ENCODE measurements around the gene CLCN7.

The CLCN7 gene

DNA sequence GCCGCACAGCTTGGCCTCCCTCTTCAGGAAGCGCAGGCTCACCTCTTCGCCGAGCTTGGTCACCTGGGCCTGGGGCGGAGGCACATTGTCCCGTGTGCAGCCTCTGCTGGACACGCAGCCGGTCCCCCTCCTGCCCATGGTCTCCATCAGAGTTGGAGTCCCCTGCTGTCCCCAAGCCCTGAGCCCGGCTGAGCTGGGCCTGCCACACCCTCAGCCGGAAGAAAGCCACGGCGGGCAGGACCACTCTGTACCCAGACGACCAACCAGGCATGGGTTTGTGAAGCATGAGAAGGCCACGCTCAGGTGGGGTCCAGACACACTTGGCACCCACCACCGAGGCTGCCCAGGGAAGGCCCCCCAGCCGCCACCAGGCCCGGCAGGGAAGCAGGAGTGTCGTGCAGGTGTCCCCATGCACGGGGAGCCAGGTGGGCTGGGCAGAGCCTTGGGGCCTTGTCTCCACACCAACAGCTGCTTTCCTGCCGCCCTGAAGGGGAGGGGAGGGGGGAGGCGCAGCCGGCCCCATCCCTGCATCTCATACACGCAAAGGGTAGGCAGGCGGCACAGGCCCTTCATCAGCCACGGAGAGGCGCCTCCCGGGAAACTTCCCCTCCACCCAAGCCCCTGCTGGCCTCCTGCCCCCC, 35.6 kb downstream of the CLCN7 start:
- H2AFZ ChIP-seq (ENCODE audit: low read depth, low read length), result no peak overlapping the region
- no peaks in the 10 kb centered on the region for H3K9me3 ChIP-seq (ENCODE audit: low read length)
- H3K27me3 ChIP-seq (ENCODE audit: insufficient read depth, low read length), result no peaks in the 10 kb centered on the region

DNA sequence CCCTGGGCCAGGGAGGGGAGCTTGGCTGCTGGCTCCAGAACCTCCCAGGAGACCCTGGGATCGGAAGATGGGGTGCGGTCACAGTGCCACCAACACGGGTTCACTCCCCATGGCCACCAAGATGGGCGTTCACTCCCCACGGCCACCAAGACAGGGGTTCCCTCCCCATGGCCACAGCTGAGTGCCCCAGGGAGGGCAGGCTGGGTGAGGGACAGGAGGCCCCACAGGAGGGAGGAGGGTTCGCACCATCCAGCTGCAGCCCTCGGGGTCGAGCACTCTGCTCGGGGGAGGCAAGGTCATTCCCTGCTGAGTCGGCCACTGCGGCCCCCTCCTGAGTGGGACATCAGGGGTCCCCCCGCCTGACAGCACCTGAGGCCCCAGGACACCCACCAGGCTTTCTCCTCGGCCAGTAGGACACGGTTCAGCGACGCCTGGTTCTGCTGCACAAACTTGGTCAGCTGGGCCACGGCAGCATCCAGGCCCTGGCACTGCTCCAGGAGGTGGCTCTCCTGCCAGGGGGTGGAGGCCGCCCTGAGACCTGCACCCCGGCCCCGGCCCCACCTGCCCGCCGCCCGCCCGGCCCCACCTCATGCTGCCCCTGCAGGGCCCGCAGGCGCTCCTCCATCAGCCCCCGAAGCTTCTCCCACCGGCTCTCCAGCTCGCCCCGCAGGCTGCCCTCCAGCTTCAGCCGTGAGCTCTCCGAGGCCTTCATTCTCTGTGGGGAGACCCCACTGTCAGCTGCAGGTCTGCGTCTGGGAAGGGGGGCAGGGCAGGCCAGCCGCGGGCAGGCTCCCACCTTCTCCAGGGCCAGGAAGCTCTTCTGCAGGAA, 36.4 kb downstream of the CLCN7 start:
- Histone ChIP-seq H3K36me3 (ENCODE audit: insufficient read depth, low read length) (no peaks in the 10 kb centered on the region), H3K4me3 (ENCODE audit: low read length) (no peak overlapping the region), H3K4me1 (ENCODE audit: insufficient read depth, low read length) (no peaks in the 10 kb centered on the region), H2AFZ (ENCODE audit: low read depth, low read length) (no peak overlapping the region), H3K9me3 (ENCODE audit: low read length) (no peaks in the 10 kb centered on the region), H3K27me3 (ENCODE audit: insufficient read depth, low read length) (no peaks in the 10 kb centered on the region)

More for the DNA sequence above, 35.6 kb downstream of the CLCN7 start:
- Histone ChIP-seq H3K4me3 (ENCODE audit: low read length) (no peak overlapping the region), H3K4me1 (ENCODE audit: insufficient read depth, low read length) (no peaks in the 10 kb centered on the region), H3K36me3 (ENCODE audit: insufficient read depth, low read length) (no peaks in the 10 kb centered on the region)

DNA sequence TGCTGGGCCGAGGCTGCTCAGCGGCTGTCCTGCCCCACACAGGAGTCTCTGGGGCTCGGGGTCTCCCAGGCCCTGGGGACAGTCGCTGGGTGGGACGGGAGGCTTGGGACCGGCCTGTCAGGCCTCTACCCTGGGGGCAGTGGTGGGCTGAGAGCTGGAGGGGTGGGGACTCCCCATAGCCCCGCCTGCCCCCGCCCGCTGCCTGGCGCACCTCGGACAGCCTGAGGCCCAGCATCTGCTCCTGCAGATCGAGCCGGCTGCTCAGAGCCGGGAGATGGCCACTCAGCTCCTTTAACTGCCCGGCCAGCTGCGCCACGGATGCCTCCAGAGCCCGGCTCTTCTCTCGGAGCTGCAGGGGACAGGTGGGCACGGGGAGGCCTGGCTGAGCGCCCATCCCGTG, 37.2 kb downstream of the CLCN7 start:
- H3K27me3 ChIP-seq (ENCODE audit: insufficient read depth, low read length), result no peaks in the 10 kb centered on the region
- H3K36me3 ChIP-seq (ENCODE audit: insufficient read depth, low read length), result no peaks in the 10 kb centered on the region
- no peak overlapping the region for H2AFZ ChIP-seq (ENCODE audit: low read depth, low read length)
- no peaks in the 10 kb centered on the region for H3K4me1 ChIP-seq (ENCODE audit: insufficient read depth, low read length)
- no peaks in the 10 kb centered on the region for H3K9me3 ChIP-seq (ENCODE audit: low read length)
- no peak overlapping the region for H3K4me3 ChIP-seq (ENCODE audit: low read length)

DNA sequence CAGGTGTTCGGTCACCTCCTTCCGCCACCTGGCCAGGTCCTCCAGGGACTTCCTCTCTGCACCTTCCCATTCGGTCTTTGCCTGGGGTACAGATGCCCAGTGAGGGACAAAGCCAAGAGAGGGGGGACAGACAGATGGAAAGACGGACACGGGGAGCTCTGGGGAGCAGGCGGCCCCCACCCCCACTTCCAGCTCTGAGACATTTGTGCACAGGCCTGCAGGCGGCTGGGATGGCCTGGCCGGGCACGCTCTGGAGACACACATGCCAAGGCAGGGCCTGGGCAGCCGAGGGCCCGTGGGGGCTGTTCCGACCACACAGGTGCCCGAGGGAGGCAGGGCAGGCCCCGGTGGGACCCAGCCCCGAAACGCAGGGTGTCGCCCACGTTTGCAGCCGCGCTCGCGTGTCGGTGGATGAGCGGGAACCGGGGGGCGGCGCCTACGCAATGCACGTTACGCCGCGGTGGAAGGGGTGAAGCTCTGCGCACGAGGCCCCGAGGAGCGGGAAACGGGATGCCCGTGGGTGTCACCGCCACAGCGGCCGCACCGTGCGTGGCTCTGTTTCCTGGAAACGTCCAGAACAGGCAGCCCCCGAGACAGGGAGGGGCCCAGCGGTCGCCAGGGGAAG, 38.0 kb downstream of the CLCN7 start:
- no peak overlapping the region for H3K4me3 ChIP-seq (ENCODE audit: low read length)
- H3K9me3 ChIP-seq (ENCODE audit: low read length), result no peaks in the 10 kb centered on the region
- H3K4me1 ChIP-seq (ENCODE audit: insufficient read depth, low read length), result no peaks in the 10 kb centered on the region
- no peaks in the 10 kb centered on the region for H3K27me3 ChIP-seq (ENCODE audit: insufficient read depth, low read length)
- H2AFZ ChIP-seq (ENCODE audit: low read depth, low read length), result no peak overlapping the region
- H3K36me3 ChIP-seq (ENCODE audit: insufficient read depth, low read length), result no peaks in the 10 kb centered on the region

DNA sequence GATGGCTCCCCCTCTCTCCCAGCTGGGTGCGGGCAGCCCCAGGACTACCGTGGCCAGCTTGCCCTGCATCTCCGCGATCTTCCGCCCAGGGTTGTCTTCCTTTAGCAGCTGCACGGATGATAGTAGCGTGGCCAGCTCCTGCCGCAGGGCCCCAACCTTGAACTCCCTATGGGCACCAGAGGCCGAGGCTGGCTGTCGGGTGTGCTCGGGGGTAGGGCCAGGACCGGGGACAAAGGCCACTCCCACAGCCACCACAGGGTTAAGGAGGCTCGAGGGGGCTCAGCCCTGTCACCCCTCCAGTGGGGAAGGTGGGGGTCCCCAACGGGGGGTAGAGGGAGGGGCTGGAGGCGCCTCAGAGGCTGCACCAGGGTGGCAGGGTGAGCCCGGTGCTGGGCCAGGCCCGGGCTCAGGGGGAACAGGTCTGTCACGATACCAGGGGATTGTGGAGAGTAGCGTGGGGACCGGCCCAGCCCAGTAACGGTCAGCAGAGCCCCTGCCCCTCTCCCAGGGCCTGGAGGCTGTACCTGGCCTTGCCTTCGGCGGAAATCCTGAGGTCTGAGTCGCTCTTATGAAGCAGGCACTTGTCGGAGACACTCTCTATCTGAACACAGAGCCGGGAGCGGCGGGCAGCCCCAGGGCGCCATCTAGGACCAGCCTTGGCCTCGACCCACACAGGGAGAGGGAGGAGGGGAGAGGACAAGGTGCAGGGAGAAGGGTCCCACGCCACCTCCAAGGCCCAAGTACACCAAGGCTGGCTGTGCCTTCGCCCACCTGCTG, 38.7 kb downstream of the CLCN7 start:
- H3K9me3 ChIP-seq (ENCODE audit: low read length), result no peaks in the 10 kb centered on the region
- H3K4me1 ChIP-seq (ENCODE audit: insufficient read depth, low read length), result peaks cover 2% of the 10 kb centered on the region
- H3K27me3 ChIP-seq (ENCODE audit: insufficient read depth, low read length), result no peaks in the 10 kb centered on the region
- H2AFZ ChIP-seq (ENCODE audit: low read depth, low read length), result no peak overlapping the region
- H3K36me3 ChIP-seq (ENCODE audit: insufficient read depth, low read length), result no peaks in the 10 kb centered on the region
- no peak overlapping the region for H3K4me3 ChIP-seq (ENCODE audit: low read length)

DNA sequence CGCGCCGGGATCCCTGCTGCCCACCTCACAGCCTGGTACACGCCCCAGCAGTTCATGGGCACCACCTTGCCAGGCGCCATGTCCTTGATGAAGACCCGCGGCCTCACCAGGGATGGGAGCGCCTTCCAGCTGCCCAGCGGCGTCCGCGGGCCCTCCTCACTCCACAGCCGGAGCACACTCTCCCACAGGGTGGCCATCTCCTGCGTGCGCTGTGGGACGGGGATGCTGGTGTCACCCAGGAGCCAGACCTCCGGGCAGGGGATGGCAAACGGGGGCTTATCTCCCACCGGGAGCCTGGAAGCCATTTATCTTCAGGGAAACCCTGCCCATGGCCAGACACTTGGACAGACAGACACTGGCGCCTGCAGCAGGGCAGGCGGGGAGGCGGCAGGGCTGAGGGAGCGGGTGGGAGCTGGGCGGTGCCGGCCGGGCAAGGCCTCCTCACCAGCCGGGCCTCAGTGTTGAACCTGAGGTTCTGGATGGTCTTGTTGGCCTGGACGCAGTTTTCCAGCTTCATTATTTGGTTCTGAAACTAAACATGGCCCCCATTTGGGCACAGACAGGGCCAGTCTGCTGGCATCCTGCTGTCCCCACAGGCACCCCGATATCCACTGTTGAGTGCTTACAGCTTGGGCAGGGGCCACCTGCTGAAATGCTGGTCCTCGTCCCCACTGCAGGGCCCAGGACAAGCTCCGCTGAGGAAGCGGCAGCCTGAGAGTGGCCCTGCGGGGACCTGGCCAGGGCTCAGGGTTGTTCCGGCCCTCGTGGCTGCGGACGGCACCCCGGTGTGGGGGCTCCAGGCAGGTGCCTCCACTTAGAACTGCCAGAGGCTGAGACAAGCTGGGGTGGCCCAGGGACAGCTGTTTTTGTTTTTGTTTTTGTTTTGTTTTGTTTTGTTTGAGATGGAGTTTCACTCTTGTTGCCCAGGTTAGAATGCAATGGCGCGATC, 39.9 kb downstream of the CLCN7 start:
- Histone ChIP-seq H3K4me3 (ENCODE audit: low read length) (no peak overlapping the region), H3K27me3 (ENCODE audit: insufficient read depth, low read length) (no peaks in the 10 kb centered on the region), H3K36me3 (ENCODE audit: insufficient read depth, low read length) (no peaks in the 10 kb centered on the region), H2AFZ (ENCODE audit: low read depth, low read length) (no peak overlapping the region), H3K9me3 (ENCODE audit: low read length) (no peaks in the 10 kb centered on the region), H3K4me1 (ENCODE audit: insufficient read depth, low read length) (peaks cover 14% of the 10 kb centered on the region)

DNA sequence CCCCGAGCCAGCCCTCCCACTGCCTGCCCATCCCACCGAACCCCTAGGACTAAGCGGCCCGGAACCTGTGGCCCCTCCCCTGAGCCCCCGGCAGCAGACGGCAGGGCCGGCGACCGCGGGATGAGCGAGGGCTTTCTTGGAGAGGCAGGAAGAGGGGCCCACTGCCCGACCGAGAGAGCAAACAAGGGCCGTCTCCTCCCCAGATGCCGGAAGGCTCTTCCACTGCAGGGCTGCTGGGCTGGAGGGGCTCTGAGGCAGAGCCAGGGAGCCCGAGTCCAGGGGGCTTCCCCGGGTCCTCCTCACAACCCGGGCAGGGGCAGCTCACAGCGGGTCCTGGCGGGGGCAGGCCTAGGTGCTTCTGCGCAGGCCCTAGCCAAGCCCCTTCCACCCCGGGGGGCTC, 41.1 kb downstream of the CLCN7 start:
- Histone ChIP-seq H3K27me3 (ENCODE audit: insufficient read depth, low read length) (no peaks in the 10 kb centered on the region), H3K4me1 (ENCODE audit: insufficient read depth, low read length) (peaks cover 16% of the 10 kb centered on the region), H3K9me3 (ENCODE audit: low read length) (no peaks in the 10 kb centered on the region), H3K36me3 (ENCODE audit: insufficient read depth, low read length) (no peaks in the 10 kb centered on the region), H2AFZ (ENCODE audit: low read depth, low read length) (no peak overlapping the region), H3K4me3 (ENCODE audit: low read length) (no peak overlapping the region)

DNA sequence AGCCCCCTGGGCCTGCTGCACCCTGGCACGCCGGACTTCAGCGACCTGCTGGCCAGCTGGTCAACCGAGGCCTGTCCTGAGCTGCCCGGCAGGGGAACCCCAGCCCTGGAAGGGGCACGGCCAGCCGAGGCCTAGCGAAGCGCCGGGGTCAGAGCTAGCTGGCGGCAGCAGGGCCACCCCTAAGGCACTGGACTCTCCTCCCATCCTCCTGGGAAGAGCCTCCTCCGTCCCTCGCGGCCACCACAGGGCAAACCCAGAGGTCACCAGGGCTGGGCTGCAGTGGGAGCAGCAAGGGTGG, 41.6 kb downstream of the CLCN7 start:
- H3K4me3 ChIP-seq (ENCODE audit: low read length), result no peak overlapping the region
- peaks cover 16% of the 10 kb centered on the region for H3K4me1 ChIP-seq (ENCODE audit: insufficient read depth, low read length)
- H3K27me3 ChIP-seq (ENCODE audit: insufficient read depth, low read length), result no peaks in the 10 kb centered on the region
- no peaks in the 10 kb centered on the region for H3K36me3 ChIP-seq (ENCODE audit: insufficient read depth, low read length)
- H2AFZ ChIP-seq (ENCODE audit: low read depth, low read length), result no peak overlapping the region
- no peaks in the 10 kb centered on the region for H3K9me3 ChIP-seq (ENCODE audit: low read length)

DNA sequence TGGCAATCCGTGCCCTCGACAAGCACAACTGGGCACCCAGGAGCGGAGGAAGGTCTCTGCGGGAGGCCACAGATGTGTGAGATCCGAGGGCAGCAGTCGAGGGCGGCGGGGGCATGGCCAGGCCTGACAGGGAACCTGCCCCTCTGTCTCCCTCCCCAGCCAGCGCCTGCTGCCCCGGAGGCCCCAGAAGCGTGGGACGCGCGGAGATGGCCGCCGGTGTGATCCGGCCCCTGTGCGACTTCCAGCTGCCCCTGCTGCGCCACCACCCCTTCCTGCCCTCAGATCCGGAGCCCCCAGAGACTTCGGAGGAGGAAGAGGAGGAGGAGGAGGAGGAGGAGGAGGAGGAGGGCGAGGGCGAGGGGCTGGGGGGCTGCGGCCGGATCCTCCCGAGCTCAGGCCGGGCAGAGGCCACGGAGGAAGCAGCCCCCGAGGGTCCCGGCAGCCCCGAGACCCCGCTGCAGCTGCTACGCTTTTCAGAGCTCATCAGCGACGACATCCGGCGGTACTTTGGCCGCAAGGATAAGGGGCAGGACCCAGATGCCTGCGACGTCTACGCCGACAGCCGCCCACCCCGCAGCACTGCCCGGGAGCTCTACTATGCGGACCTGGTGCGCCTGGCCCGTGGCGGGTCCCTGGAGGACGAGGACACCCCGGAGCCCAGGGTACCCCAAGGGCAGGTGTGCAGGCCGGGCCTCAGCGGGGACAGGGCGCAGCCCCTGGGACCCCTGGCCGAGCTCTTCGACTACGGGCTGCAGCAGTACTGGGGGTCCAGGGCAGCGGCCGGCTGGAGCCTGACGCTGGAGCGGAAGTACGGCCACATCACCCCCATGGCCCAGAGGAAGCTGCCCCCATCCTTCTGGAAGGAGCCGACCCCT, 42.2 kb downstream of the CLCN7 start:
- Histone ChIP-seq H3K36me3 (ENCODE audit: insufficient read depth, low read length) (no peaks in the 10 kb centered on the region), H3K4me3 (ENCODE audit: low read length) (no peak overlapping the region), H3K4me1 (ENCODE audit: insufficient read depth, low read length) (peaks cover 16% of the 10 kb centered on the region), H3K9me3 (ENCODE audit: low read length) (no peaks in the 10 kb centered on the region), H2AFZ (ENCODE audit: low read depth, low read length) (no peak overlapping the region), H3K27me3 (ENCODE audit: insufficient read depth, low read length) (no peaks in the 10 kb centered on the region)

DNA sequence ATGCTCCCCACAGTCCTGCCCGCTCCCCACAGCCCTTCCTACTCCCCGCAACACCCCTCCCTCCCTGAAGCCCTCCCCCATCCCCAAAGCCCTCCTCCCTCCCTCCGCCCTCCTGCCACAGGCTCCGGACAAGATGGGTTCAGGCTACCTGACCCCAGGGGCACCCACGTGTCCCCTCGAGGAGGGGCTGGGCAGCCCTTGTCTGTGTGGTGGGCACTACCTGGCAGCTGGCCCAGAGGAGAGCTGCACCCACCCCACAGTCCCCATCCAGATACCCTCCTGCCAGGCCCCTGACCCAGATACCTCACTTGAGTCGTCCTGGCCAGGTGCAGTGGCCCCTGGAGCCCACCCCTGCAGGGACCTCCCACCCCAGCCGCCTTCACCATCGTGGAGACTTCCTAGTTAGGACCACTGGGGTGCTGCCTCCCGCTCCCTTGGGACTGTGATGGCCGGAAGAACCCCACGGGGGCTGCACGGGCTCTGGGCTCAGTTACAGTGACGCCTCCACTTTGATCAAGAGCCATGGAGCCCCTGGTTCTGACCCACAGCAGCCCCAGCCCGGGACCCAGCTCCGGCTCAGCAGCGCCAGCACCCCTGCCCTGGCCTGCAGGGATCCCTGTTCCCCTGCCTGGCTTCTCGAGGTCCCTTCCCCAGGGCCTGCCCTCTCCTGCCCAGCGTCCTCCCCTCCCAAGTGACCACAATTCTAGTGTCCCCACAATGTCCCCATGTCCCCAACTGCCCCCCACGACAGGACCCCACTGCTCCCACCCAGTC, 43.1 kb downstream of the CLCN7 start:
- Histone ChIP-seq H2AFZ (ENCODE audit: low read depth, low read length) (no peak overlapping the region), H3K36me3 (ENCODE audit: insufficient read depth, low read length) (no peaks in the 10 kb centered on the region), H3K4me3 (ENCODE audit: low read length) (no peak overlapping the region), H3K9me3 (ENCODE audit: low read length) (no peaks in the 10 kb centered on the region), H3K27me3 (ENCODE audit: insufficient read depth, low read length) (no peaks in the 10 kb centered on the region), H3K4me1 (ENCODE audit: insufficient read depth, low read length) (peaks cover 16% of the 10 kb centered on the region)

DNA sequence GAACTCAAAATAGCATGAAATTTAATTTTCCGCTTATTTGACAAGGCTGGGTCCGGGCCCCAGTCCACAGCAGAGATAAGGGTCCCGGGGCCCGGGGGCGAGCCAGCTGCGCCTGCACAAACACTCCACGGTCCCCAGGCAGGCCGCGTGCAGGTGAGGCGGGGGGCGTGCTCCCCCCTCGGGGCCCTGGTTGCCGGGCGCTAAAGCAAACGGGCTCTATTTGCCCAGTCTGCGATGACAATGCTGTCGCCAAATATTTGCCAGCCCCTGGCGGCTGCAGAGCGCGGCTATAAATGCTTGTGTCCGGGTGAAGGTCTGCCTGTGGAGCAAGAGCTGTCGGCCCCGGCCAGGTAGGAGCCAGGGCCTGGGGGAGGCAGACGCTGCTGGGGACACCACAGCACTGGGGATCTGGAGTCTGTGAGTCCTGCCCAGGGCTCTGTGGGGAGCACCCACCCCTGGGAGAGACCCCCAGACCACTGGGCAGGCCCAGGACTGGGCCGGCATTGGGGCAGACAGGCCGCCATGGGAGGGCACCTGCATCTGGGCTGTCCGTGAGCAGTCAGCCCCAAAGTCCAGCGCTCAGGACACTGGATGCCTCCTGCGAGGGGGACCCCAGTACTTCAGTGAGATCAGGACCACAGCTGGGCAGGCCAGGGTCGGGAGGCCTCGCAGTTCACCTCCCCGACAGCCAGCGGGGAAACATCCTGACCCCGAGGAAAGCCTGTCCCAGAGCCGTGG, 43.9 kb downstream of the CLCN7 start, which contains the start of gene PERCC1:
TSS of gene PERCC1 (plus strand) at position 320 of the 738 bp plus-strand sequence. CDS start 1,516 bp downstream, outside the sequence.
- Histone ChIP-seq H3K4me3 (ENCODE audit: low read length) (no peak within 1 kb of the TSS), H3K9me3 (ENCODE audit: low read length) (no peaks in the 10 kb centered on the region), H3K27me3 (ENCODE audit: insufficient read depth, low read length) (no peaks in the 10 kb centered on the region), H3K4me1 (ENCODE audit: insufficient read depth, low read length) (peaks cover 16% of the 10 kb centered on the region), H3K36me3 (ENCODE audit: insufficient read depth, low read length) (no peaks in the 10 kb centered on the region), H2AFZ (ENCODE audit: low read depth, low read length) (no peak within 1 kb of the TSS)

Data from neuron (in vitro differentiated cells).